Transverse colon (tissue), 4 donors: ENCODE results near the gene NAA16. TPM values are rescaled to one million over a fixed set of nuclear protein-coding genes. Genes with fewer than 3 reads are reported as not detected.

Experiments
- DNase-seq: peaks from one replicate; pipeline ENCODE4 v3.0.0-alpha.2; 2019
- H3K27ac ChIP-seq, 4 donors: fragments of 200-600 bp; sonication (generic); 2 replicates each; pipeline ENCODE4 v1.5.1; 2016 to 2018; ENCODE audit warnings: inconsistent platforms in 4 of 4
- H3K27me3 ChIP-seq: fragments of 200-600 bp; sonication (generic); 2 replicates; pipeline ENCODE4 v1.5.1; 2017; ENCODE audit warnings: inconsistent platforms
- H3K36me3 ChIP-seq, 4 donors: fragments of 200-600 bp; sonication (generic); 2 replicates each; pipeline ENCODE4 v1.5.1; 2017 to 2019; ENCODE audit warnings: inconsistent platforms in 4 of 4
- H3K4me1 ChIP-seq, 4 donors: fragments of 200-600 bp; sonication (generic); 2 replicates each; pipeline ENCODE4 v1.5.1; 2017 to 2020; ENCODE audit warnings: inconsistent platforms in 4 of 4
- H3K4me3 ChIP-seq, 4 donors: fragments of 200-600 bp; sonication (generic); 1 replicate in 1 of 4; 2 replicates in 3 of 4; pipeline versions ENCODE4 v1.5.1 to v1.6.1; 2017 to 2019; ENCODE audit warnings: inconsistent platforms in 4 of 4
- H3K9me3 ChIP-seq, 2 donors: fragments of 200-600 bp; sonication (generic); 2 replicates each; pipeline ENCODE4 v1.5.1; 2017 to 2019; ENCODE audit warnings: inconsistent platforms in 2 of 2
- CTCF ChIP-seq, 5 experiments: fragments of 200-600 bp in 3 of 5; fragments of 450-650 bp in 2 of 5; sonication (generic) in 3 of 5; IDR thresholded peaks; 1 replicate in 2 of 5; 2 replicates in 3 of 5; pipeline ENCODE4 v1.5.1; 2016 to 2017; ENCODE audit warnings: antibody characterized with exemption in 5 of 5, inconsistent platforms in 3 of 5, mild to moderate bottlenecking in 2 of 5, moderate library complexity in 1 of 5
- EP300 ChIP-seq: sonication (generic); formaldehyde crosslinking; IDR thresholded peaks from one replicate; pipeline ENCODE4 v1.6.1; 2017; ENCODE audit warnings: antibody characterized with exemption, low read depth
- POLR2A ChIP-seq: fragments of 450-650 bp; IDR thresholded peaks from one replicate; pipeline ENCODE4 v1.6.1; 2016; ENCODE audit warnings: antibody characterized with exemption, mild to moderate bottlenecking, moderate library complexity
- POLR2AphosphoS5 ChIP-seq, 3 donors: sonication (generic); formaldehyde crosslinking; IDR thresholded peaks; one replicate each; pipeline ENCODE4 v1.6.1; 2016; ENCODE audit warnings: antibody characterized with exemption in 3 of 3
- WGBS, 2 donors: methylation state at CpG; one replicate each; pipeline ENCODE4 v1.1.5; 2018; ENCODE audit warnings: low coverage in 1 of 2; 5-methylcytosine and 5-hydroxymethylcytosine counted together
- in situ Hi-C, 4 donors: fragments of 200-750 bp; cut with MboI; loops; one replicate each; pipeline versions ENCODE4 v1.15.0 to v1.15.1; 2017; ENCODE audit warnings: low sequenced_read_pairs in 3 of 4, low pct_ligation_motif_present in 1 of 4, low pct_unique_long_range_greater_than_20kb in 1 of 4
- intact Hi-C: fragments of 100-400 bp; cut with DNase I; formaldehyde crosslinking; loops from one replicate; pipeline ENCODE4 v1.15.1; 2023; ENCODE audit warnings: low total_unique reads
- total RNA-seq, 4 donors: library from RNA; depleted of rRNA; stranded (reverse); fragments of >200 nt; gene quantifications; one replicate each; pipeline ENCODE4 v1.1.0, GENCODE V29; 2016

Gene NAA16
- total RNA-seq, 4 donors from 2014 or later, result 9.1 to 38.6 (median 19.6) TPM

GRCh38 chr13:41313117-41313516 lies 2.0 kb downstream of the NAA16 start:
- Histone ChIP-seq H3K4me1 (peaks cover 0 to 33% (median 11%) of the 10 kb centered on the region in 4 donors), H3K9me3 (no peaks in the 10 kb centered on the region), H3K27ac (peak overlapping the region in 1 of 4 donors; percentile 92), H3K4me3 (peak overlapping the region in 1 of 4 donors; percentile 83), H3K27me3 (no peaks in the 10 kb centered on the region), H3K36me3 (no peaks in the 10 kb centered on the region)
- TF ChIP-seq EP300, result no peak
- TF ChIP-seq POLR2AphosphoS5 (IDR thresholded peaks at IDR 0.05), result no peak
- TF ChIP-seq POLR2A, result no peak
- TF ChIP-seq CTCF (IDR thresholded peaks at IDR 0.05), result no peak
- in situ Hi-C loops, result no loop called here
- 60 to 63% methylated on average over 2 to 5 of the region's 5 CpGs for WGBS, 2 donors
- intact Hi-C loops, result no loop called here
- DNase-seq, result no peak

- no peak for TF ChIP-seq CTCF (IDR thresholded peaks at IDR 0.05)
- TF ChIP-seq POLR2A, result no peak
- TF ChIP-seq EP300, result no peak
- TF ChIP-seq POLR2AphosphoS5 (IDR thresholded peaks at IDR 0.05), result no peak
- H3K9me3 ChIP-seq, result no peaks in the 10 kb centered on the region
- H3K4me3 ChIP-seq, result peak overlapping the region in 1 of 4 donors; percentile 83
- H3K27ac ChIP-seq, result no peak overlapping the region
- intact Hi-C loops, result no loop called here
- in situ Hi-C loops, result no loop called here
- H3K4me1 ChIP-seq, result peaks cover 0 to 33% (median 11%) of the 10 kb centered on the region in 4 donors
- WGBS, 2 donors, result 76 to 87% methylated on average over 3 to 6 of the region's 6 CpGs
- no peaks in the 10 kb centered on the region for H3K36me3 ChIP-seq
- no peaks in the 10 kb centered on the region for H3K27me3 ChIP-seq
- DNase-seq, result no peak
Observed at GRCh38 chr13:41313659-41314197, 2.7 kb downstream of the NAA16 start.

DNA sequence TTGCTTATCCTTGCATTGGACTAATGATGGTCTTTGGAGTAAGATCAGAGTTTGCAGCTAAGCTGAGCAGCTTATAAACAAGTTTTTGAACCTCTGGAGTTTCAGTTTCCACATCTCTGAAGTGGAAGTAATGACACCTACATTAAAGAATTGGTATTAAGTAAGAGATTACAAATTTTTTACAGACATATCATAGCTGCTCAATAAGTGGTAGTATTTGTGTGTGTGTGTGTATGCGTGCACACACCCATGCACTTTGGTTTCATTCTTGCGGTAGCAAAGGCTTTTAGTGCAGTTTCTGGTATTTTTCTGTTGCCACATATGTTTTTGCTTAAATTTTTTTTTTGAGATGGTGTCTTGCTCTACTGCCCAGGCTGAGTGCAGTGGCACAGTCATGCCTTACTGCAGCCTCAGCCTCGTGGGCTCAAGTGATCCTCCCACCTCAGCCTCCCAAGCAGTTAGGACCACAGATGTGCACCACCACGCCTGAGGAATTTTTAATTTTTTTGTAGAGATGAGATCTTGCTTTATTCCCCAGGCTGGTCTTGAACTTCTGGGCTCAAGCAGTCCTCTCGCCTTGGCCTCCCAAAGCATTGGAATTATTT lies 4.5 kb downstream of the NAA16 start:
- no peak for TF ChIP-seq POLR2A
- H3K4me3 ChIP-seq, result no peak overlapping the region
- H3K27ac ChIP-seq, result no peak overlapping the region
- WGBS, 2 donors, result 81 to 85% methylated on average over 4 to 5 of the region's 5 CpGs
- intact Hi-C loops, result no loop called here
- in situ Hi-C loops, result no loop called here
- no peaks in the 10 kb centered on the region for H3K27me3 ChIP-seq
- peaks cover 0 to 31% (median 10%) of the 10 kb centered on the region in 4 donors for H3K4me1 ChIP-seq
- H3K36me3 ChIP-seq, result no peaks in the 10 kb centered on the region
- no peak for DNase-seq
- H3K9me3 ChIP-seq, result no peaks in the 10 kb centered on the region

DNA sequence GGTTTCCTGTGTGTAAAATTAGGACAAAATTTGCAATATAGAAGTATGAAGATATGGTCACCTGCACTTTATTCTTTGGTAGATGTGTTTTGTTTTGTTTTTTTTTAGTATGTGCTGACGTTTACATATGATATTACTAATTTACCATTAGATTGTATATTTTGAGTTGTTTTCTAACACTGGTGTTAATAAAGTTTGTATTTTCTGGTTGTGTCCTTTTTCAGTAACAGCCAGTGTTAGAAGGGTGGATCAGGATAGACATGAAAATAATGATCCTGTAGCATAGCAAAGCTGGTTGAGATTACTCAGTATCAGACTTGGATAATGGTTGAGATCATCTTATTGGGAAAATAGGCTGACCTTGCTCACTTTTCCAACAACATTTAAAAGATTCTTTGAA lies 6.2 kb downstream of the NAA16 start:
- no peak for DNase-seq
- H3K4me3 ChIP-seq, result no peak overlapping the region
- H3K27me3 ChIP-seq, result no peaks in the 10 kb centered on the region
- no peaks in the 10 kb centered on the region for H3K36me3 ChIP-seq
- 77 to 100% methylated on average over 1 of the region's 1 CpG for WGBS, 2 donors
- H3K4me1 ChIP-seq, result peaks cover 0 to 29% (median 9%) of the 10 kb centered on the region in 4 donors
- TF ChIP-seq EP300 (no peak), POLR2A (no peak), POLR2AphosphoS5 (IDR thresholded peaks at IDR 0.05) (no peak), CTCF (IDR thresholded peaks at IDR 0.05) (no peak)
- in situ Hi-C loops, result no loop called here
- intact Hi-C loops, result no loop called here
- H3K27ac ChIP-seq, result no peak overlapping the region
- H3K9me3 ChIP-seq, result no peaks in the 10 kb centered on the region

GRCh38 chr13:41325752-41326151 lies 14.7 kb downstream of the NAA16 start:
- 71 to 77% methylated on average over 2 of the region's 2 CpGs for WGBS, 2 donors
- TF ChIP-seq CTCF (IDR thresholded peaks at IDR 0.05) (no peak), POLR2AphosphoS5 (IDR thresholded peaks at IDR 0.05) (no peak)
- Histone ChIP-seq H3K4me3 (no peak overlapping the region), H3K4me1 (no peaks in the 10 kb centered on the region), H3K9me3 (no peaks in the 10 kb centered on the region), H3K36me3 (peaks cover 0 to 29% (median 3%) of the 10 kb centered on the region in 4 donors), H3K27me3 (no peaks in the 10 kb centered on the region), H3K27ac (no peak overlapping the region)
- no peak for DNase-seq
- intact Hi-C loops (no loop called here), in situ Hi-C loops (no loop called here)
